MM.1S (cell line): ENCODE measurements around the gene ELOA2.

Experiments used
- DNase-seq: peaks from one replicate; pipeline ENCODE4 v3.0.0-alpha.2; 2015
- H2AFZ ChIP-seq: fragments of 300-600 bp; sonication (generic); 2 replicates; pipeline ENCODE4 v1.6.0; 2016; ENCODE audit warnings: antibody characterized with exemption, low read length
- H3F3A ChIP-seq: fragments of 300-600 bp; sonication (generic); 2 replicates; pipeline ENCODE4 v1.6.1; 2016; ENCODE audit warnings: mild to moderate bottlenecking, antibody characterized with exemption, low read length, moderate library complexity, mixed read lengths; ENCODE audit not compliant: insufficient read depth
- H3K27ac ChIP-seq: fragments of 300-600 bp; sonication (generic); 2 replicates; pipeline ENCODE4 v1.5.1; 2016; ENCODE audit warnings: mild to moderate bottlenecking, low read length
- H3K27me3 ChIP-seq: fragments of 300-600 bp; sonication (generic); replicated peaks from 2 replicates; pipeline ENCODE4 v1.6.0; 2016; ENCODE audit warnings: low read length; ENCODE audit not compliant: insufficient read depth
- H3K36me3 ChIP-seq: fragments of 300-600 bp; sonication (generic); replicated peaks from 2 replicates; pipeline ENCODE4 v1.6.1; 2016; ENCODE audit warnings: mild to moderate bottlenecking, low read length, mixed read lengths; ENCODE audit not compliant: insufficient read depth
- H3K4me1 ChIP-seq: fragments of 300-600 bp; sonication (generic); 2 replicates; pipeline ENCODE4 v1.6.1; 2016; ENCODE audit warnings: low read length, mixed read lengths
- H3K4me2 ChIP-seq: fragments of 300-600 bp; sonication (generic); 2 replicates; pipeline ENCODE4 v1.6.0; 2016; ENCODE audit warnings: low read depth, low read length
- H3K4me3 ChIP-seq: fragments of 300-600 bp; sonication (generic); 2 replicates; pipeline ENCODE4 v1.5.1; 2016; ENCODE audit warnings: low read length, mixed read lengths
- H3K79me2 ChIP-seq: fragments of 300-600 bp; sonication (generic); 2 replicates; pipeline ENCODE4 v1.6.1; 2016; ENCODE audit warnings: mixed run types, low read length, mixed read lengths
- H3K9ac ChIP-seq: fragments of 300-600 bp; sonication (generic); 2 replicates; pipeline ENCODE4 v1.6.1; 2016; ENCODE audit warnings: low read length, mixed read lengths
- H3K9me2 ChIP-seq: fragments of 300-600 bp; sonication (generic); replicated peaks from 2 replicates; pipeline ENCODE4 v1.6.1; 2016; ENCODE audit warnings: mild to moderate bottlenecking, low read length, mixed read lengths; ENCODE audit not compliant: insufficient read depth
- H3K9me3 ChIP-seq: fragments of 300-600 bp; sonication (generic); replicated peaks from 2 replicates; pipeline ENCODE4 v1.6.1; 2016; ENCODE audit warnings: mild to moderate bottlenecking, low read length, mixed read lengths; ENCODE audit not compliant: insufficient read depth
- H4K20me1 ChIP-seq: fragments of 300-600 bp; sonication (generic); 2 replicates; pipeline ENCODE4 v1.6.1; 2016; ENCODE audit warnings: mild to moderate bottlenecking, low read length, moderate library complexity, mixed read lengths; ENCODE audit not compliant: insufficient read depth
- EZH2 ChIP-seq: fragments of 300-600 bp; sonication (generic); optimal IDR thresholded peaks from 2 replicates; pipeline ENCODE3; 2017; ENCODE audit warnings: low read depth, mild to moderate bottlenecking, antibody characterized with exemption, low read length, mixed read lengths
- EZH2phosphoT487 ChIP-seq: fragments of 300-600 bp; sonication (generic); IDR thresholded peaks from 2 replicates; pipeline ENCODE4 v1.6.1; 2018; ENCODE audit warnings: antibody characterized with exemption, low read length
- TF ChIP-seq, protein P1 (sequence below): fragments of 300-600 bp; sonication (generic); IDR thresholded peaks from 2 replicates; pipeline ENCODE4 v1.5.1; 2016; ENCODE audit warnings: antibody characterized with exemption, low read length, mixed read lengths

Gene ELOA2, protein sequence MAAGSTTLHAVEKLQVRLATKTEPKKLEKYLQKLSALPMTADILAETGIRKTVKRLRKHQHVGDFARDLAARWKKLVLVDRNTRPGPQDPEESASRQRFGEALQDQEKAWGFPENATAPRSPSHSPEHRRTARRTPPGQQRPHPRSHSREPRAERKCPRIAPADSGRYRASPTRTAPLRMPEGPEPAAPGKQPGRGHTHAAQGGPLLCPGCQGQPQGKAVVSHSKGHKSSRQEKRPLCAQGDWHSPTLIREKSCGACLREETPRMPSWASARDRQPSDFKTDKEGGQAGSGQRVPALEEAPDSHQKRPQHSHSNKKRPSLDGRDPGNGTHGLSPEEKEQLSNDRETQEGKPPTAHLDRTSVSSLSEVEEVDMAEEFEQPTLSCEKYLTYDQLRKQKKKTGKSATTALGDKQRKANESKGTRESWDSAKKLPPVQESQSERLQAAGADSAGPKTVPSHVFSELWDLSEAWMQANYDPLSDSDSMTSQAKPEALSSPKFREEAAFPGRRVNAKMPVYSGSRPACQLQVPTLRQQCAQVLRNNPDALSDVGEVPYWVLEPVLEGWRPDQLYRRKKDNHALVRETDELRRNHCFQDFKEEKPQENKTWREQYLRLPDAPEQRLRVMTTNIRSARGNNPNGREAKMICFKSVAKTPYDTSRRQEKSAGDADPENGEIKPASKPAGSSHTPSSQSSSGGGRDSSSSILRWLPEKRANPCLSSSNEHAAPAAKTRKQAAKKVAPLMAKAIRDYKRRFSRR

DNA sequence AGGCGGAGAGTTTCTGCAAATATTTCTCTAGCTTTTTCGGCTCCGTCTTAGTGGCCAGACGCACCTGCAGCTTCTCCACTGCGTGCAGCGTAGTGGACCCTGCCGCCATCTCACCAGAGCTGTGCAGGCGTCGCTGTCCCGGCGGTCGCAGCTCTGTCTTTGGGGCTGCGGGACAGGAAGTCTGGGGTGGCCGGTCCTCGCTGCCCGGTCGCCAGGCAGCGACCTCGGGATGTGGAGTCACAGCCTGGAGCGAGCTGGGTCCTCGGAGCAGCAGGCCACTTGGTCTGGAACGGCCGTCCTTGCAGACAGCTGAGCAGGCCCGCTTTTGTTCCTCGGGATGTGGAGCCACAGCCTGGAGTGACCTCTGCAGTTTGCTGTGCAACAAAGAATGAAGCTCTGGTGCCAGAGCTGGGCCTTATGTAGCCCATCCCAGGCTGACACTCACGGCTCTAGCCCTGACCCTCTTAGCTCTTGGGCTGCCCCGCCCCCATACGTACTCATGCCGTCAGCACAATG is at the start of gene ELOA2:
Gene ELOA2, minus strand, starts transcription at position 466 of the 516 bp plus-strand sequence. Its CDS starts 357 bp downstream, at position 109.
- H3K79me2 ChIP-seq: no peaks in the 10 kb centered on the region
- no peak within 1 kb of the TSS for H3K4me3 ChIP-seq
- H3K4me2 ChIP-seq: no peak within 1 kb of the TSS
- H3K4me1 ChIP-seq: no peaks in the 10 kb centered on the region
- H3F3A ChIP-seq: no peaks in the 10 kb centered on the region
- peaks cover 10% of the 10 kb centered on the region; the same call in 1 of the 2 replicates for H3K27me3 ChIP-seq
- H3K9ac ChIP-seq: no peak within 1 kb of the TSS
- no peak for DNase-seq
- H2AFZ ChIP-seq: no peak within 1 kb of the TSS
- no peaks in the 10 kb centered on the region for H3K9me3 ChIP-seq
- H3K9me2 ChIP-seq: no peaks in the 10 kb centered on the region
- H3K27ac ChIP-seq: no peak within 1 kb of the TSS
- no peaks in the 10 kb centered on the region for H3K36me3 ChIP-seq
- TF ChIP-seq, protein P1, sequence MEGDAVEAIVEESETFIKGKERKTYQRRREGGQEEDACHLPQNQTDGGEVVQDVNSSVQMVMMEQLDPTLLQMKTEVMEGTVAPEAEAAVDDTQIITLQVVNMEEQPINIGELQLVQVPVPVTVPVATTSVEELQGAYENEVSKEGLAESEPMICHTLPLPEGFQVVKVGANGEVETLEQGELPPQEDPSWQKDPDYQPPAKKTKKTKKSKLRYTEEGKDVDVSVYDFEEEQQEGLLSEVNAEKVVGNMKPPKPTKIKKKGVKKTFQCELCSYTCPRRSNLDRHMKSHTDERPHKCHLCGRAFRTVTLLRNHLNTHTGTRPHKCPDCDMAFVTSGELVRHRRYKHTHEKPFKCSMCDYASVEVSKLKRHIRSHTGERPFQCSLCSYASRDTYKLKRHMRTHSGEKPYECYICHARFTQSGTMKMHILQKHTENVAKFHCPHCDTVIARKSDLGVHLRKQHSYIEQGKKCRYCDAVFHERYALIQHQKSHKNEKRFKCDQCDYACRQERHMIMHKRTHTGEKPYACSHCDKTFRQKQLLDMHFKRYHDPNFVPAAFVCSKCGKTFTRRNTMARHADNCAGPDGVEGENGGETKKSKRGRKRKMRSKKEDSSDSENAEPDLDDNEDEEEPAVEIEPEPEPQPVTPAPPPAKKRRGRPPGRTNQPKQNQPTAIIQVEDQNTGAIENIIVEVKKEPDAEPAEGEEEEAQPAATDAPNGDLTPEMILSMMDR: no peak
- TF ChIP-seq EZH2phosphoT487 (no peak), EZH2 (no peak)
- H4K20me1 ChIP-seq: no peaks in the 10 kb centered on the region

DNA sequence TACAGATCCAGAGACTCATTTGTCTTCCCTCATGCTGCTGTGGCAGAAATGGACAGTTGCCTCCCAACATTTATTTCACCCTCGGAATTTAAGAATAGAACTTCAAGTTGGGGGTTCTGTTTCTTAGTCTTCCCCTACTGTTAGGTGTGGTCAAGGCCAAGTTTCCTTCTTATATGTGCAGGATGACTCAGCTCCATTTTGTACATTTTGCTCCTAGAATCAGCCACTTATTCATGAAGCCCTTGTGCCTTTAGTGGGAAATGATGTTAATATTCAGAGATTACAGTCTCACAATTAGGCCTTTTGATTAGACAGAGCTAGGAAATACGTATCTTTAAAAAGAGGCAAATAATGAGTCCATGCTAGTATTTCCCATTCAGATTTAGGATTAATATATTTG is 46.2 kb upstream of the ELOA2 start:
- H3K4me1 ChIP-seq: no peaks in the 10 kb centered on the region

DNA sequence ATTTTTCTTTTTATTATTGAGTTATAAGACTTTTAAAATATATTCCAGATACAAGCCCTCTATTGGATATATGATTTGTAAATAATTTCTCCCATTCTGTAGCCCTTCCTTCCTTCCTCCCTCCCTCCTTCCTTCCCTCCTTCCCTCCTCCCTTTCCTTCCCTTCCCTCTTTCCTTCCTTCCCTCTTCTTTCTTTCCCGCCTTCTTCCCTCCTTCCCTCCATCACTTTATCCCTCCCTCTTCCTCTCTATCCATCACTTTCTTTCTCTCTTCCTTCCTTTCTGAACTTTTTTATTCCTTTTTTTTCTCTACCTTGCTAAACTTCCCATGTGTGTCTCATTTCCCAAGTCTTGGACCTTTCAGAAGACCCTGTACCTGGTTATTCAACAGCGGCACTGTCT is 45.5 kb upstream of the ELOA2 start:
- H3K4me2 ChIP-seq: no peak overlapping the region
- H3K9ac ChIP-seq: no peak overlapping the region
- H3K79me2 ChIP-seq: no peaks in the 10 kb centered on the region
- H3K36me3 ChIP-seq: no peaks in the 10 kb centered on the region
- H3K27ac ChIP-seq: no peak overlapping the region
- no peaks in the 10 kb centered on the region for H3F3A ChIP-seq
- TF ChIP-seq EZH2phosphoT487: no peak
- TF ChIP-seq, protein P1: no peak
- no peak for TF ChIP-seq EZH2
- H2AFZ ChIP-seq: no peak overlapping the region
- H3K27me3 ChIP-seq: no peaks in the 10 kb centered on the region
- no peaks in the 10 kb centered on the region for H3K9me2 ChIP-seq
- H3K4me3 ChIP-seq: no peak overlapping the region
- DNase-seq: no peak
- H4K20me1 ChIP-seq: no peaks in the 10 kb centered on the region
- no peaks in the 10 kb centered on the region for H3K9me3 ChIP-seq
- H3K4me1 ChIP-seq: no peaks in the 10 kb centered on the region

More for the DNA sequence above, 46.2 kb upstream of the ELOA2 start:
- Histone ChIP-seq H3K27ac (no peak overlapping the region), H3K27me3 (no peaks in the 10 kb centered on the region), H4K20me1 (no peaks in the 10 kb centered on the region), H3K9me3 (no peaks in the 10 kb centered on the region), H3F3A (no peaks in the 10 kb centered on the region), H3K4me2 (no peak overlapping the region), H3K9me2 (no peaks in the 10 kb centered on the region), H2AFZ (no peak overlapping the region), H3K9ac (no peak overlapping the region), H3K36me3 (no peaks in the 10 kb centered on the region), H3K4me3 (no peak overlapping the region), H3K79me2 (no peaks in the 10 kb centered on the region)
- DNase-seq: no peak
- no peak for TF ChIP-seq EZH2
